DOHH2 (cell line): Measurements from ENCODE around the gene N4BP3.

Experiments
- CTCF ChIP-seq: fragments of 200-600 bp; sonication (generic); IDR thresholded peaks from one replicate; pipeline ENCODE4 v1.5.1; 2014; ENCODE audit warnings: antibody characterized with exemption, mild to moderate bottlenecking, low read depth, low read length; ENCODE audit not compliant: poor library complexity, severe bottlenecking
- EZH2phosphoT487 ChIP-seq: fragments of 200-600 bp; sonication (generic); IDR thresholded peaks from 2 replicates; pipeline ENCODE4 v1.6.1; 2017; ENCODE audit warnings: borderline replicate concordance, mild to moderate bottlenecking, antibody characterized with exemption, low read length, moderate library complexity, mixed read lengths

GRCh38 chr5:178141550-178141949 lies 28.2 kb downstream of the N4BP3 start:
- TF ChIP-seq CTCF = no peak
- TF ChIP-seq EZH2phosphoT487 = no peak
